Activated naive CD4-positive, alpha-beta T cell treated with anti-CD3 and anti-CD28 coated beads, Interleukin-2, amount 50 U/mL, for 16 hours (primary cell): ENCODE results near the gene NDUFS5.
"Not testable (repeated sequence)": the region's sequence is repeated elsewhere in the genome, so short reads cannot be mapped to it uniquely, and the experiment has no call there.

Experiments used
- DNase-seq: peaks from one replicate; pipeline ENCODE4 v3.0.0-alpha.2; 2020

NDUFS5 gene

GRCh38 chr1:39016604-39017171, 9.5 kb upstream of the NDUFS5 start:
- DNase-seq, result no peak

- no peak for DNase-seq
Measured at GRCh38 chr1:39017266-39017665, 8.9 kb upstream of the NDUFS5 start.

- DNase-seq, result not testable (repeated sequence)
Measured at GRCh38 chr1:39020494-39020893, 5.7 kb upstream of the NDUFS5 start.

GRCh38 chr1:39021426-39021825, 4.7 kb upstream of the NDUFS5 start:
- DNase-seq, result no peak

- DNase-seq, result no peak
Measured at GRCh38 chr1:39023140-39023539, 3.0 kb upstream of the NDUFS5 start.

- DNase-seq, result no peak
Measured at GRCh38 chr1:39026866-39027507, 837 bp downstream of the NDUFS5 start.

GRCh38 chr1:39034114-39034654, 8.0 kb downstream of the NDUFS5 start:
- no peak for DNase-seq

- no peak for DNase-seq
Measured at GRCh38 chr1:39036678-39037077, 10.5 kb downstream of the NDUFS5 start.

DNA sequence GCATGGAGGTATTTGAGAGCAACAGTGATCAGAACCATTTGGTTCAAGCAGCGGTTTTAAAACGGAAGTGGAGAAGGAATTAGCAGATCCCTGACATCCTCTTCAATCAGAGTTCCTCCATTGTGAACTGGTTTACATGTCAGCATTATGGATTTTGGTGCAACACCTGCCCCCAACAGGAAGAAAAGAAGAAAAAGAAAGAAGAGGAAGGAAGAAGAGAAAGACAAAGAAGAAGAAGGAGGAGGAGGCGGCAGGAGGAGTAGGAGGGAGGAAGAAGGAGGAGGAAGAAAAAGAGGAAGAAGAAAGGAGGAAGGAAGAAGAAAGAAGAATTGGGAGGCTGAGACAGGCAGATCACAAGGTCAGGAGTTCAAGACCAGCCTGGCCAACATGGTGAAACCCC, 17.4 kb downstream of the NDUFS5 start:
- no peak for DNase-seq

GRCh38 chr1:39044762-39045161, 18.6 kb downstream of the NDUFS5 start:
- no peak for DNase-seq

DNA sequence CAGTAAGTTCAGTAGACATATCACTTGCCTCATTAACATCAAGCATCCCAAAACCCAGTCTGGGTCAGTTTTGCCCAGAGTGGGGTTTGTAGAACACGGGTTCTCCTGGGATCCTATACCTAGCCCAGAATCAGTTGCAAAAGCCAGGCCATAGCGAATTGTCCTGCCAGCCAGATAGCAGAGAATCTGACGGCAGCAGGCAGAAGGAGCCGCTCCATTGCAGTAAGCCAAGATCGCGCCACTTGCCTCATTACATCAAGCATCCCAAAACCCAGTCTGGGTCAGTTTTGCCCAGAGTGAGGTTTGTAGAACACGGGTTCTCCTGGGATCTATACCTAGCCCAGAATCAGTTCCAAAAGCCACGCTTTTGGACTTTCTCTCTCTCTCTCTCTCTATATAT, 19.1 kb downstream of the NDUFS5 start:
- no peak for DNase-seq

DNA sequence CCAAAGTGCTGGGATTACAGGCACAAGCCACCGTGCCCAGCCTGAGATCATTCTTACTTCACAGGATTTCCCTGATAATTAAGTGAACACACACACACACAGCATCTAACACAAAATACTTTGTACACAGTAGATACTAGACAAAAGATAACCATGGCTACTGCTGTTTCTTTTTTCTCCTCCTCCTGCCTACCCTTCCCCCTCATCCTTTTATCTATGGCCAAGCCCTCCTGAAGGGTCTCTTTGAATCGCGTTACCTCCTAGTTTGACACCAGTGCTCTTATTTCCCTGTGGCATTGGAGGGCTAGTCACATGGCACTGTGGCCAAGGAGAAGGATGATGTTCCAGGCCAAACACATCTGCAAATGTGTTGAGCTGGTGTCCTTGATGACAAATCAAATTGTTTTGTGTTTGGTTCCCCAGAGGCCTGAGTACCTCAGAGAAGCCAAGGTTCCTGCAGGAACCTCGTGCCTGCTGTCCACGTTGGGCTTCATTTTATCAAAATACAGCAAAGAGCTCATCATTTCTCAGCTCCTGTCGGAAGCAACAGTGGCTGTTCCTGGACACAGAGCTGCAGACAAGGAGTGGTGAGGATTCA, 20.6 kb downstream of the NDUFS5 start:
- DNase-seq, result no peak

DNA sequence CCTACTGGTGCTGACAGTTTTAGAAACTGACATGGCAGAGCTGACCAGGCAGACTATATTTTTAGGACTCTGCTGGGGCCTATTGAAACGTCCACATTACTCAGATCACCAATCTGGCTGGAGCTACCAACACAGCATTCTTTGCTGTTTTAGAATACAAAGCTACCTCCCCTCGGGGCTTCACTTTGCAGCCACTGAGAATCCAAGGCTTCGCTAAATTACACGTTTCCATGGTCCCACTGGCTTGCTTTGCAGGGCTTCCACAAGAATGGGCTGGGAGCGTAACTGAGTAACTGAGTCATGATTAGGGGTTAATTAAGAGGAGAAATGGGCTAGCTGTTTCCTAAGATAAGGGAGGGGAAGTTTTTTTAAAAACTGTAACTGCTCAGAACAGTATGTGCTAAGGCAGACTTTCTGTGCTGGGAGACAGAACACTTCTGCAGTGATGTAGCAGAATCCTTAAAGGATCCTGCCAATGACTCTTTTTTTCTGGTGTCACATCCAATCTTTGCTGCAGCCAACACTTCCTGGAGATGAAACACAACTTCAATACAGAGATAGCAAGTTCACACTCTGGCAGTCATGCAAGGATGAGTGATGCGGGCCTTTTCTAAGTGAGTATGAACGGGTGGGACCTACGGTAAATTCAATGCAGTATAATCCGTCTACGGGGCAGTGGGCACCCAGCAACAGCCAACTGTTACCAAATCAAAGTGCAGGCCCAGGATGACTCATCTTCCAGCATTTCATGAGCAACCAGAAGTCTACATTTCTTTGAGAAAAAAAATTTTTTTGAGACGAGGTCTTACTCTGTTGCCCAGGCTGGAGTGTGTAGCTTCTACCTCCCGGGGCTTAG, 21.5 kb downstream of the NDUFS5 start:
- DNase-seq, result no peak

GRCh38 chr1:39048745-39049370, 22.7 kb downstream of the NDUFS5 start:
- DNase-seq, result no peak

- no peak for DNase-seq
Measured at GRCh38 chr1:39050001-39050400, 23.9 kb downstream of the NDUFS5 start.

DNA sequence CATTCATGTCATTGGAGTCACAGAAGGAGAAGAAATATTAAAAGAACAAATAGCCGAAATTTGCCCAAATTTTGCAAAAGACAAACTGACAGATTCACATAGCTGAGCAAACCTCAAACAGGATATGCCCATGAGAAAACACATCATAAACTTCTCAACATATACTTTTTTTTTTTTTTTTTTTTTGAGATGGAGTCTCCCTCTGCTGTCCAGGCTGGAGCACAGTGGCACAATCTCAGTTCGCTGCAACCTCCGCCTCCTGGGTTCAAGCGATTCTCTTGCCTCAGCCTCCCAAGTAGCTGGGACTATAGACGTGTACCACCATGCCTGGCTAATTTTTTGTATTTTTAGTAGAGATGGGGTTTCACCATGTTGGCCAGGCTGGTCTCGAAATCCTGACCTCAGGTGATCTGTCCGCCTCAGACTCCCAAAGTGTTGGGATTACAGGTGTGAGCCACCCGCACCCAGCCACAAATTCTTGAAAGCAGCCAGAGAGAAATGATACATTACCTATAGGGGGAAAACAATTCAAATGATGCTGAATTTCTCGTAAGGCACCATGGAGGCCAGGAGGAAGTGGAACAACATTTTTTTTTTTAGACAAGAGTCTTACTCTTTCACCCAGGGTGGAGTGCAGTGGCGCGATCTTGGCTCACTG, 25.2 kb downstream of the NDUFS5 start:
- not testable (repeated sequence) for DNase-seq

GRCh38 chr1:39051956-39052355, 25.8 kb downstream of the NDUFS5 start:
- DNase-seq, result no peak

- DNase-seq, result not testable (repeated sequence)
Measured at GRCh38 chr1:39055213-39055710, 29.1 kb downstream of the NDUFS5 start.

DNA sequence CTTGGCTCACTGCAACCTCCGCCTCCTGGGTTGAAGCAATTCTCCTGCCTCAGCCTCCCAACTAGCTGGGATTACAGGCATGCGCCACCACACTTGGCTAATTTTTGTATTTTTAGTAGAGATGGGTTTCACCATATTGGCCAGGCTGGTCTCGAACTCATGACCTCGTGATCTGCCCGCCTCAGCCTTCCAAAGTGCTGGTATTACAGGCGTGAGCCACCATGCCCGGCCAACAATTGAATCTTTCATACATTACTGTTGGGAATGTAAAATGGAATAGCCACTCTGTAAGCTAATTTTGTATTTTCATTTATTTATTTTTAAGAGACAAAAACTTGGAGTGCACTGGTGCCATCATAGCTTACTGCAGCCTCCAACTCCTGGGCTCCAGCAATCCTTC, 35.4 kb downstream of the NDUFS5 start:
- not testable (repeated sequence) for DNase-seq

DNA sequence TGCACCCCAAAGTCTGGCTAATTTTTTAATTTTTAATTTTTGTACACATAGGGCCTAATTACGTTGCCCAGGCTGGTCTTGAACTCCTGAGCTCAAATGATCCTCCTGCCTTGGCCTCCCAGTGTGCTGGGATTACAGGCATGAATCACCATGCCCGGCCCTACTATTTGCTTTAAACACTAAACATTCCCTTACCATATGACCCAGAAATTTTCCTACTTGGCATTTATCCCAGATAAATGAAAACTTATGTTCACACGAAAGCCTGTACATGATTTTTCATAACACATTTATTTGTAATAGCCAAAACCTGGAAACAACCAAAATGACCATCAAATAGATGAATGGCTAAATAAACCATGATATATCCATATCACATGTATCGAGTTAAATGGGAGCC, 35.8 kb downstream of the NDUFS5 start:
- DNase-seq, result no peak

- no peak for DNase-seq
Measured at GRCh38 chr1:39063191-39063590, 37.0 kb downstream of the NDUFS5 start.

DNA sequence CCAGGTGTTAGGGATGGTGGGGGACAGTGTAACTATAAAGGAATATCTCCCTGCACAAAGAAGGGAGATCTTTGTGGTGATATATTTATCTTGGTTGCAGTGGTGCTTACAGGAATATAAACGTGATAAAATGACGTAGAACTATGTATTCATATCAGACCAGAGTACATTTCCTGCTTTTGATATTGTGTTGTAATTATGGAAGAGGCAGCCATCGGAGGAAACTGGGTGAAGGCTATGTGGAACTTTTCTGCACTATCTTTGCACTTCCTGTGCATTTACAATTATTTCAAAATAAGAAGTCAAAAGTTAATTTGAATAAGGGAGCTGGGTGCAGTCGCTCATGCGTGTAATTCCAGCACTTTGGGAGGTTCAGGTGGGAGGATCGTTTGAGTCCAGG, 37.6 kb downstream of the NDUFS5 start:
- no peak for DNase-seq
